Cardiac muscle cell (in vitro differentiated cells and primary cell): ENCODE results near the gene PPM1F. TPM values are rescaled to one million over a fixed set of nuclear protein-coding genes. Genes with fewer than 3 reads are reported as not detected.
"Not testable (repeated sequence)": the region's sequence is repeated elsewhere in the genome, so short reads cannot be mapped to it uniquely, and the experiment has no call there.

Experiments
- DNase-seq, 2 donors: peaks; one replicate each; pipeline versions ENCODE4 v3.0.0 to v3.0.0-alpha.2; 2010 to 2017; ENCODE audit warnings: low read depth in 1 of 2, low spot score in 1 of 2
- H3K27ac ChIP-seq: fragments of 200-600 bp; sonication (generic); 2 replicates; pipeline ENCODE4 v1.5.1; 2016
- H3K27me3 ChIP-seq: fragments of 200-600 bp; sonication (generic); 2 replicates; pipeline ENCODE4 v1.6.0; 2016; ENCODE audit warnings: control low read depth
- H3K36me3 ChIP-seq: fragments of 200-600 bp; sonication (generic); 2 replicates; pipeline ENCODE4 v1.5.1; 2016; ENCODE audit warnings: control low read depth
- H3K4me1 ChIP-seq: fragments of 200-600 bp; sonication (generic); 2 replicates; pipeline ENCODE4 v1.8.1; 2017; ENCODE audit warnings: low read depth, mild to moderate bottlenecking, mixed run types
- H3K4me3 ChIP-seq: fragments of 200-600 bp; sonication (generic); 2 replicates; pipeline ENCODE4 v1.5.1; 2016; ENCODE audit warnings: mild to moderate bottlenecking
- H3K9me3 ChIP-seq: fragments of 200-600 bp; sonication (generic); 2 replicates; pipeline ENCODE4 v1.5.1; 2017; ENCODE audit warnings: low read depth, mild to moderate bottlenecking, control low read depth
- CTCF ChIP-seq: IDR thresholded peaks from 2 replicates; pipeline ENCODE4 v1.5.1; 2012; ENCODE audit warnings: low read depth, mild to moderate bottlenecking, low read length
- polyA plus RNA-seq: library from polyadenylated mRNA; unstranded; fragments of >200 nt; fragmentation: Nextera tagmentation; extraction: Ambion mirVana; gene quantifications from 2 replicates; pipeline ENCODE4 v1.2.1, GENCODE V29; 2016
- total RNA-seq: library from RNA; depleted of rRNA; stranded (reverse); fragments of >200 nt; gene quantifications from 2 replicates; pipeline ENCODE4 v1.2.3, GENCODE V29; 2016

The PPM1F gene
- total and polyA plus RNA-seq, 2 experiments from 2014 or later = 24.4 to 49.8 TPM

DNA sequence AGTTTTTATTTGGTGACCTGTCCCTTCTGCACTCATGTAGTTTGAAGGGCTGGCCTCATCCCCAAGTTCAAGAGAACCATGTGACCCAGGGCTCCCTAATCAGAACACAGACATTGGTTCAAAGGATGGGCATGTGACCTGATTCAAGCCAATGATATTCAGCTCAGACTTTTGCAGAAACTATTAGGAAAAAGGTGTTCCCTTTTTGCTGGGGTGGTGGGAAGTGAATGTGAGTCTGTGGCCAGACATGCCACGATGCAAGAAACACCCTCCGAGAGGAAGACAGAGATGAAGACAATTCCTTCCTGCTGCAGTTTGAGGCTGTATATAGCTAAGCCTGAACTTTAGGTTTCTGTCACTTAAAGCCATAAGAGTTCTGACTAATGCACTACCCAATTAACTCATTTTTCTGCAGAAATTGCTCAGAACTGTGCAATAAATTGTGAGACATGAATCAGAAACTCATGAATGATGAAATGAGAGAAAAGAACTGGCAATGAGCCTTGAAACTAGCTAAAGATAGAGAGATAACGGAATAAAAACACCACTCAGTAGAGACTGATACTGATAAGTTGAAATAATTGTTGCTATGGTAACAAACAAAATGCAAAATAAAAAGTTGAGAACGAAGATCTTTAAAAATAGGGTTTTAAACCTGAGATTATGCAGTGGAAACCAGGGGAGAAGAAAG, 76.0 kb downstream of the PPM1F start:
- Histone ChIP-seq H3K27ac (no peak overlapping the region), H3K27me3 (no peaks in the 10 kb centered on the region)
- TF ChIP-seq CTCF = no peak

DNA sequence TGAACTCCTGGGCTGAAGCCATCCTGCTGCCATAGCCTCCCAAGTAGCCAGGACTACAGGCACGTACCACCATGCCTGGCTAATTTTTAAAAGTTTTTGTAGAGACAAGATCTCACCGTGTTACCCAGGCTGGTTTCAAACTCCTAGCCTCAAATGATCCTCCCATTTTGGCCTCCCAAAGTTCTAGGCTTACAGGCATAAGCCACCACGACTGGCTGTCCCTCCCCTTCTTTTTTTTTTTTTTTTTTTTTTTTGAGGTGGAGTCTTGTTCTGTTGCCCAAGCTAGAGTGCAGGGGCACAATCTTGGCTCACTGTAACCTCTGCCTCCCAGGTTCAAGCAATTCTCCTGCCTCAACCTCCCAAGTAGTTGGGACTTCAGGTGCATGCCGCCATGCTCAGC, 77.7 kb downstream of the PPM1F start:
- H3K27ac ChIP-seq, H3K9me3 ChIP-seq, H3K4me1 ChIP-seq, H3K27me3 ChIP-seq, H3K4me3 ChIP-seq, DNase-seq, H3K36me3 ChIP-seq: not testable (repeated sequence)

More for the DNA sequence above, 76.0 kb downstream of the PPM1F start:
- Histone ChIP-seq H3K9me3 (no peaks in the 10 kb centered on the region), H3K36me3 (no peaks in the 10 kb centered on the region), H3K4me1 (no peaks in the 10 kb centered on the region), H3K4me3 (no peak overlapping the region)
- DNase-seq = peak in 1 of 2 donors; percentile 80

GRCh38 chr22:21873619-21874018, 79.0 kb downstream of the PPM1F start:
- Histone ChIP-seq H3K4me1 (no peaks in the 10 kb centered on the region), H3K4me3 (no peak overlapping the region), H3K27me3 (no peaks in the 10 kb centered on the region), H3K36me3 (no peaks in the 10 kb centered on the region), H3K27ac (no peak overlapping the region), H3K9me3 (no peaks in the 10 kb centered on the region)
- no peak for TF ChIP-seq CTCF
- DNase-seq = no peak

DNA sequence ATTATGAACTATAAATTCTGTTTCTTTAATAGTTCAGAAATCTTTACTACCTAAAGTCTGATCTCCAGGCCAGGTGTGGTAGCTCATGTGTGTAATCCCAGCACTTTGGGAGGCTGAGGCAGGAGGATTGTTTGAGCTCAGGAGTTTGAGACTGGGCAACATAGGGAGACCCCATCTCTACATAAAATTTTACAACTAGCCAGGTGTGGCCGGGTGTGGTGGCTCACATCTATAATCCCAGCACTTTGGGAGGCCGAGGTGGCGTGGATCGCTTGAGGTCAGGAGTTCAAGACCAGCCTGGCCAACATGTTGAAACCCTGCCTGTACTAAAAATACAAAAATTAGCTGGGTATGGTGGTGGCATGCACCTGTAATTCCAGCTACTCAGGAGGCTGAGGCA, 79.9 kb downstream of the PPM1F start:
- H3K27me3 ChIP-seq, H3K4me1 ChIP-seq, H3K36me3 ChIP-seq, H3K4me3 ChIP-seq, DNase-seq, H3K9me3 ChIP-seq, H3K27ac ChIP-seq: not testable (repeated sequence)

Other genes with a start within 250 kb of the PPM1F start
- 12.2 and 22.4 TPM in 2 replicates for gene YPEL1, start 217.1 kb downstream of the PPM1F start, total RNA-seq
- 20.4 and 39.8 TPM in 2 replicates for gene YPEL1, start 217.1 kb downstream of the PPM1F start, polyA plus RNA-seq
- 32.7 and 73.2 TPM in 2 replicates for gene MAPK1, start 85.2 kb downstream of the PPM1F start, total RNA-seq
- 72.1 and 92.5 TPM in 2 replicates for gene MAPK1, start 85.2 kb downstream of the PPM1F start, polyA plus RNA-seq
- 32.1 and 43.6 TPM in 2 replicates for gene TOP3B, start 29.9 kb upstream of the PPM1F start, total RNA-seq
- gene TOP3B, start 29.9 kb upstream of the PPM1F start, polyA plus RNA-seq = 30.7 and 36.0 TPM in 2 replicates